Measurements from ENCODE around the gene PPM1B. TPM values are rescaled to one million over a fixed set of nuclear protein-coding genes. Genes with fewer than 3 reads are reported as not detected.

The PPM1B gene
- total and polyA plus RNA-seq, 2 of the 13 experiments (the other 11 are each of a cell fraction or from before 2014, with no cell fraction given), result 24.4 to 25.0 TPM

- TF ChIP-seq BORCS8-MEF2B (CRISPR knock-in tag; IDR thresholded peaks at IDR 0.05) (0 out of 2 replicates have a peak, but pooled peaks have one; percentile 30), NONO (IDR thresholded peaks at IDR 0.05) (no peak), NONO (CRISPR knock-in tag; conservative IDR thresholded peaks at IDR 0.05) (peak; percentile 92), POLR2A (IDR thresholded peaks at IDR 0.05; ENCODE audit: insufficient read depth in 1 of 2, low read depth in 2 of 2, low read length in 2 of 2) (peak; percentile 94 to 97), ZNF891 (CRISPR knock-in tag; IDR thresholded peaks at IDR 0.05) (peak; percentile 94), TMF1 (CRISPR knock-in tag; IDR thresholded peaks at IDR 0.05; ENCODE audit: low read depth) (peak; percentile 66; the same call in 1 of the 2 replicates), CBFB (CRISPR knock-in tag; IDR thresholded peaks at IDR 0.05) (peak; percentile 69; the same call in 1 of the 2 replicates), SOX13 (IDR thresholded peaks at IDR 0.05) (no peak), SOX13 (CRISPR knock-in tag; conservative IDR thresholded peaks at IDR 0.05 in 1 of 2, IDR thresholded peaks at IDR 0.05 in 1 of 2) (peak in 1 of 2 experiments; percentile 43; a peak in 2 of 4 replicates), ZNF589 (CRISPR knock-in tag; conservative IDR thresholded peaks at IDR 0.05) (0 out of 2 replicates have a peak, but pooled peaks have one; percentile 60), ZNF790 (CRISPR knock-in tag; IDR thresholded peaks at IDR 0.05; ENCODE audit: borderline replicate concordance) (no peak), POLR2AphosphoS5 (IDR thresholded peaks at IDR 0.05; ENCODE audit: low read depth, low read length) (peak; percentile 92), NRL (CRISPR knock-in tag; IDR thresholded peaks at IDR 0.05; ENCODE audit: borderline replicate concordance) (peak; percentile 74; the same call in 1 of the 2 replicates), AHR (CRISPR knock-in tag; IDR thresholded peaks at IDR 0.05) (peak; percentile 59; the same call in 1 of the 2 replicates), ZMYM3 (CRISPR knock-in tag; IDR thresholded peaks at IDR 0.05) (no peak), IRF1 (CRISPR knock-in tag; IDR thresholded peaks at IDR 0.05; ENCODE audit: low read depth) (peak; percentile 55; the same call in 1 of the 2 replicates), ZNF629 (CRISPR knock-in tag; conservative IDR thresholded peaks at IDR 0.05) (no peak), ZNF367 (CRISPR knock-in tag; IDR thresholded peaks at IDR 0.05; ENCODE audit: borderline replicate concordance) (no peak), ZNF580 (CRISPR knock-in tag; IDR thresholded peaks at IDR 0.05; ENCODE audit: borderline replicate concordance, low read depth) (0 out of 2 replicates have a peak, but pooled peaks have one; percentile 50), ZNF691 (CRISPR knock-in tag; IDR thresholded peaks at IDR 0.05; ENCODE audit: borderline replicate concordance, low read depth) (peak; percentile 33; the same call in 1 of the 2 replicates), ZNF777 (CRISPR knock-in tag; IDR thresholded peaks at IDR 0.05) (no peak), KLF6 (CRISPR knock-in tag; IDR thresholded peaks at IDR 0.05) (peak; percentile 88), ZNF746 (CRISPR knock-in tag; IDR thresholded peaks at IDR 0.05) (0 out of 2 replicates have a peak, but pooled peaks have one; percentile 50), STAT5B (CRISPR knock-in tag; IDR thresholded peaks at IDR 0.05) (0 out of 2 replicates have a peak, but pooled peaks have one; percentile 47), ZNF709 (CRISPR knock-in tag; IDR thresholded peaks at IDR 0.05) (no peak), ARID4A (CRISPR knock-in tag; IDR thresholded peaks at IDR 0.05; ENCODE audit: borderline replicate concordance) (peak; percentile 86), MIER3 (CRISPR knock-in tag; IDR thresholded peaks at IDR 0.05; ENCODE audit: borderline replicate concordance) (peak; percentile 52; the same call in 1 of the 2 replicates)
These were observed at the start of gene PPM1B (continued) for GRCh38 chr2:44168681-44169154.
